RWPE2 (cell line): Measurements from ENCODE around the gene UBE2E3.
"Not testable (repeated sequence)": the region's sequence is repeated elsewhere in the genome, so short reads cannot be mapped to it uniquely, and the experiment has no call there.

Source experiments
- ATAC-seq: fragments of 200-7000 bp; cut with Tn5 transposase; 3 replicates; pipeline ENCODE4 v1.9.1; 2021; ENCODE audit warnings: low read depth
- DNase-seq: peaks from one replicate; pipeline ENCODE4 v3.0.0-alpha.2; 2020; ENCODE audit warnings: low spot score
- H3K27ac ChIP-seq: fragments of 450-650 bp; 2 replicates; pipeline ENCODE4 v1.5.1; 2017; ENCODE audit warnings: mild to moderate bottlenecking; ENCODE audit not compliant: poor library complexity, severe bottlenecking
- H3K27me3 ChIP-seq: fragments of 250-450 bp; sonication (Bioruptor Pico); 2 replicates; pipeline ENCODE4 v1.5.1; 2021; ENCODE audit warnings: mild to moderate bottlenecking, moderate library complexity; ENCODE audit not compliant: insufficient read depth, poor library complexity, severe bottlenecking
- H3K36me3 ChIP-seq: fragments of 250-450 bp; sonication (Bioruptor Pico); 2 replicates; pipeline ENCODE4 v1.5.1; 2020; ENCODE audit warnings: low read depth, mild to moderate bottlenecking, moderate library complexity
- H3K4me1 ChIP-seq: fragments of 250-450 bp; sonication (Bioruptor Pico); 2 replicates; pipeline ENCODE4 v1.5.1; 2021; ENCODE audit warnings: mild to moderate bottlenecking, moderate library complexity; ENCODE audit not compliant: insufficient read depth, poor library complexity, severe bottlenecking
- H3K4me3 ChIP-seq: fragments of 250-450 bp; sonication (Bioruptor Pico); 2 replicates; pipeline ENCODE4 v1.5.1; 2021; ENCODE audit warnings: mild to moderate bottlenecking, moderate library complexity; ENCODE audit not compliant: severe bottlenecking
- H3K9me3 ChIP-seq: fragments of 250-450 bp; sonication (Bioruptor Pico); 2 replicates; pipeline ENCODE4 v1.5.1; 2021; ENCODE audit warnings: mild to moderate bottlenecking, moderate library complexity; ENCODE audit not compliant: severe bottlenecking
- CTCF ChIP-seq: fragments of 450-650 bp; IDR thresholded peaks from one replicate; pipeline ENCODE4 v1.5.1; 2017; ENCODE audit warnings: mild to moderate bottlenecking, moderate library complexity; ENCODE audit not compliant: poor library complexity, severe bottlenecking

The UBE2E3 gene

GRCh38 chr2:181036445-181036844 lies 56.0 kb downstream of the UBE2E3 start:
- H3K27me3 ChIP-seq: no peaks in the 10 kb centered on the region
- H3K9me3 ChIP-seq: no peaks in the 10 kb centered on the region
- peak overlapping the region; percentile 31 for H3K27ac ChIP-seq
- no peak for DNase-seq
- H3K4me1 ChIP-seq: peaks cover 18% of the 10 kb centered on the region
- no peaks in the 10 kb centered on the region; the same call in 1 of the 2 replicates for H3K36me3 ChIP-seq
- TF ChIP-seq CTCF: no peak
- ATAC-seq: 0 out of 3 replicates have a peak, but pooled peaks have one; percentile 13
- no peak overlapping the region for H3K4me3 ChIP-seq

- H3K9me3 ChIP-seq: no peaks in the 10 kb centered on the region
- H3K27ac ChIP-seq: peak overlapping the region; percentile 31
- H3K4me3 ChIP-seq: no peak overlapping the region
- TF ChIP-seq CTCF: no peak
- DNase-seq: no peak
- ATAC-seq: peak; percentile 94
- no peaks in the 10 kb centered on the region; the same call in 1 of the 2 replicates for H3K36me3 ChIP-seq
- H3K27me3 ChIP-seq: no peaks in the 10 kb centered on the region
- peaks cover 18% of the 10 kb centered on the region for H3K4me1 ChIP-seq
Measured at GRCh38 chr2:181036848-181037603, 56.6 kb downstream of the UBE2E3 start.

GRCh38 chr2:181037922-181038321 lies 57.5 kb downstream of the UBE2E3 start:
- TF ChIP-seq CTCF: no peak
- Histone ChIP-seq H3K9me3 (no peaks in the 10 kb centered on the region), H3K27me3 (no peaks in the 10 kb centered on the region), H3K36me3 (no peaks in the 10 kb centered on the region; the same call in 1 of the 2 replicates), H3K4me1 (peaks cover 18% of the 10 kb centered on the region), H3K27ac (peak overlapping the region; percentile 31), H3K4me3 (no peak overlapping the region)
- ATAC-seq: peak; percentile 48; the same call in 1 of the 3 replicates
- no peak for DNase-seq

GRCh38 chr2:181038796-181039195 lies 58.4 kb downstream of the UBE2E3 start:
- Histone ChIP-seq H3K27ac (no peak overlapping the region), H3K27me3 (no peaks in the 10 kb centered on the region), H3K9me3 (no peaks in the 10 kb centered on the region), H3K4me1 (peaks cover 18% of the 10 kb centered on the region), H3K4me3 (no peak overlapping the region), H3K36me3 (no peaks in the 10 kb centered on the region; the same call in 1 of the 2 replicates)
- DNase-seq (no peak), ATAC-seq (no peak)
- TF ChIP-seq CTCF: no peak

- H3K27ac ChIP-seq, ATAC-seq, H3K27me3 ChIP-seq, H3K9me3 ChIP-seq, H3K36me3 ChIP-seq, H3K4me3 ChIP-seq, DNase-seq: not testable (repeated sequence)
- H3K4me1 ChIP-seq: peaks cover 18% of the 10 kb centered on the region
Measured at GRCh38 chr2:181040839-181041238, 60.4 kb downstream of the UBE2E3 start.
